GM13976 (cell line): ENCODE measurements around the gene BICC1.

Source experiments
- DNase-seq: peaks from one replicate; pipeline ENCODE4 v3.0.0; 2012; ENCODE audit warnings: low spot score
- CTCF ChIP-seq: IDR thresholded peaks from 2 replicates; pipeline ENCODE4 v1.5.1; 2012; ENCODE audit warnings: borderline replicate concordance, mild to moderate bottlenecking; ENCODE audit not compliant: insufficient read depth; ENCODE audit errors: extremely low read depth, missing control alignments, control extremely low read depth
- in situ Hi-C: fragments of 300-500 bp; cut with MboI; formaldehyde crosslinking; loops from one replicate; pipeline ENCODE4 v1.12.0; 2022; ENCODE audit warnings: low sequenced_read_pairs, mixed read lengths, inconsistent platforms; ENCODE audit not compliant: unreplicated experiment

Gene BICC1

GRCh38 chr10:58546722-58547445 is 34.2 kb downstream of the BICC1 start:
- in situ Hi-C loops: no loop called here

GRCh38 chr10:58547963-58548362 is 35.3 kb downstream of the BICC1 start:
- no peak for TF ChIP-seq CTCF
- no peak for DNase-seq
- in situ Hi-C loops: no loop called here

More at GRCh38 chr10:58546722-58547445, 34.2 kb downstream of the BICC1 start:
- DNase-seq: no peak
- no peak for TF ChIP-seq CTCF

- TF ChIP-seq CTCF: no peak
- in situ Hi-C loops: no loop called here
- DNase-seq: no peak
Measured at GRCh38 chr10:58554316-58554715, 41.6 kb downstream of the BICC1 start.

GRCh38 chr10:58555170-58555929 is 42.7 kb downstream of the BICC1 start:
- TF ChIP-seq CTCF: no peak
- no peak for DNase-seq
- in situ Hi-C loops: no loop called here

- DNase-seq: no peak
- in situ Hi-C loops: no loop called here
- TF ChIP-seq CTCF: no peak
Measured at GRCh38 chr10:58555930-58556311, 43.2 kb downstream of the BICC1 start.

GRCh38 chr10:58556516-58557165 is 44.0 kb downstream of the BICC1 start:
- no peak for TF ChIP-seq CTCF
- in situ Hi-C loops: no loop called here
- no peak for DNase-seq
